ENCODE results near the gene CTAG1A. TPM values are rescaled to one million over a fixed set of nuclear protein-coding genes. Genes with fewer than 3 reads are reported as not detected.

Gene CTAG1A
- total and polyA plus RNA-seq, 7 donors, result 0.54 TPM; not detected in 6

DNA sequence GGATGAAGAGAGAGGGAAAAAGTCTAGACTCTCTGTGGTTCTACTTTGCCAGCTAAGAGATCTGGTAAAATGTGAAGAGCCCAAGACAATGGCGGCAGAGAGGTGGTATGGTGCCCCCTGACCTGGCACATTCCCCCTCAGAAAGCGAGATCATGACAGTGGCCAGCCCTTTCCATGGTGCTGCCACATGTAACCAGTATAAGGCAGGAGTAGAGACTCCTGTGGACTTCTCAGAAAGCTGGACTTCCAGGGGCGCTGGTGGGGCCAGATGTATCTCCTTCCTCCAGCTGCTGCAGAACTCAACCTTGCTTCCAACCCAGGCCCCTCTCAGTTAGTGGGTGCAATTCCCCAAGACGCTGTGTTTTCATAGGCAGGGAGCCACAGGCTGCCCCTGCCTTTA, 9.6 kb downstream of the CTAG1A start:
- Histone ChIP-seq H3K27me3 (no peaks in the 10 kb centered on the region), H3K36me3 (no peaks in the 10 kb centered on the region), H3K27ac (no peak overlapping the region), H3K9me3 (no peaks in the 10 kb centered on the region), H3K4me1 (peaks cover 0 to 9% (median 3%) of the 10 kb centered on the region in 4 donors), H3K4me3 (no peak overlapping the region)
- 91 to 94% methylated on average over 4 of the region's 4 CpGs for WGBS, 2 donors
- DNase-seq, result no peak
- intact Hi-C loops (cut with DNase I), result no loop called here
- TF ChIP-seq, protein P1, sequence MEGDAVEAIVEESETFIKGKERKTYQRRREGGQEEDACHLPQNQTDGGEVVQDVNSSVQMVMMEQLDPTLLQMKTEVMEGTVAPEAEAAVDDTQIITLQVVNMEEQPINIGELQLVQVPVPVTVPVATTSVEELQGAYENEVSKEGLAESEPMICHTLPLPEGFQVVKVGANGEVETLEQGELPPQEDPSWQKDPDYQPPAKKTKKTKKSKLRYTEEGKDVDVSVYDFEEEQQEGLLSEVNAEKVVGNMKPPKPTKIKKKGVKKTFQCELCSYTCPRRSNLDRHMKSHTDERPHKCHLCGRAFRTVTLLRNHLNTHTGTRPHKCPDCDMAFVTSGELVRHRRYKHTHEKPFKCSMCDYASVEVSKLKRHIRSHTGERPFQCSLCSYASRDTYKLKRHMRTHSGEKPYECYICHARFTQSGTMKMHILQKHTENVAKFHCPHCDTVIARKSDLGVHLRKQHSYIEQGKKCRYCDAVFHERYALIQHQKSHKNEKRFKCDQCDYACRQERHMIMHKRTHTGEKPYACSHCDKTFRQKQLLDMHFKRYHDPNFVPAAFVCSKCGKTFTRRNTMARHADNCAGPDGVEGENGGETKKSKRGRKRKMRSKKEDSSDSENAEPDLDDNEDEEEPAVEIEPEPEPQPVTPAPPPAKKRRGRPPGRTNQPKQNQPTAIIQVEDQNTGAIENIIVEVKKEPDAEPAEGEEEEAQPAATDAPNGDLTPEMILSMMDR (IDR thresholded peaks at IDR 0.05), result no peak
- TF ChIP-seq EP300 (IDR thresholded peaks at IDR 0.05) (no peak), POLR2A (IDR thresholded peaks at IDR 0.05) (no peak), POLR2AphosphoS5 (IDR thresholded peaks at IDR 0.05) (no peak)

GRCh38 chrX:154595559-154596249, 10.8 kb downstream of the CTAG1A start:
- intact Hi-C loops (cut with DNase I), result no loop called here

GRCh38 chrX:154596290-154596929, 11.5 kb downstream of the CTAG1A start:
- DNase-seq, result no peak
- intact Hi-C loops (cut with DNase I), result no loop called here
- Histone ChIP-seq H3K4me3 (no peak overlapping the region), H3K36me3 (no peaks in the 10 kb centered on the region), H3K4me1 (peaks cover 0 to 9% (median 3%) of the 10 kb centered on the region in 4 donors), H3K27ac (peak overlapping the region in 1 of 4 donors; percentile 29), H3K27me3 (peaks cover 0 to 3% (median 0%) of the 10 kb centered on the region in 3 donors), H3K9me3 (no peaks in the 10 kb centered on the region)
- 9 to 19% methylated on average over 3 of the region's 3 CpGs for WGBS, 2 donors
- no peak for TF ChIP-seq EP300 (IDR thresholded peaks at IDR 0.05)
- TF ChIP-seq POLR2A (IDR thresholded peaks at IDR 0.05), result no peak
- no peak for TF ChIP-seq POLR2AphosphoS5 (IDR thresholded peaks at IDR 0.05)
- TF ChIP-seq, protein P1 (IDR thresholded peaks at IDR 0.05), result no peak

More at GRCh38 chrX:154595559-154596249, 10.8 kb downstream of the CTAG1A start:
- Histone ChIP-seq H3K9me3 (no peaks in the 10 kb centered on the region), H3K27me3 (peaks cover 0 to 3% (median 0%) of the 10 kb centered on the region in 3 donors), H3K4me3 (no peak overlapping the region), H3K27ac (peak overlapping the region in 1 of 4 donors; percentile 29), H3K4me1 (peaks cover 0 to 9% (median 3%) of the 10 kb centered on the region in 4 donors), H3K36me3 (no peaks in the 10 kb centered on the region)
- WGBS, 2 donors, result 58 to 59% methylated on average over 2 of the region's 2 CpGs
- TF ChIP-seq, protein P1 (IDR thresholded peaks at IDR 0.05), result no peak
- TF ChIP-seq POLR2AphosphoS5 (IDR thresholded peaks at IDR 0.05), result no peak
- TF ChIP-seq POLR2A (IDR thresholded peaks at IDR 0.05), result no peak
- no peak for TF ChIP-seq EP300 (IDR thresholded peaks at IDR 0.05)
- no peak for DNase-seq

GRCh38 chrX:154597221-154597620, 12.3 kb downstream of the CTAG1A start:
- no peak for DNase-seq
- Histone ChIP-seq H3K27ac (no peak overlapping the region), H3K4me3 (no peak overlapping the region), H3K36me3 (no peaks in the 10 kb centered on the region), H3K9me3 (no peaks in the 10 kb centered on the region), H3K27me3 (peaks cover 0 to 3% (median 0%) of the 10 kb centered on the region in 3 donors), H3K4me1 (peaks cover 0 to 9% (median 3%) of the 10 kb centered on the region in 4 donors)
- intact Hi-C loops (cut with DNase I), result no loop called here
- 87 to 92% methylated on average over 12 of the region's 12 CpGs for WGBS, 2 donors
- TF ChIP-seq POLR2A (IDR thresholded peaks at IDR 0.05), result no peak
- TF ChIP-seq EP300 (IDR thresholded peaks at IDR 0.05), result no peak
- TF ChIP-seq, protein P1 (IDR thresholded peaks at IDR 0.05), result no peak
- TF ChIP-seq POLR2AphosphoS5 (IDR thresholded peaks at IDR 0.05), result no peak

All from sigmoid colon (tissue), 7 donors.